CD4-positive, alpha-beta memory T cell (primary cell): ENCODE measurements around the gene GPR61. TPM values are rescaled to one million over a fixed set of nuclear protein-coding genes. Genes with fewer than 3 reads are reported as not detected.
A peak's percentile ranks its signal among the peaks of the same experiment; 100 is the strongest.

Experiments used
- CTCF ChIA-PET: fragments of 350-600 bp; sonication (Branson Sonifier 250); formaldehyde crosslinking; loops from one replicate; lab custom pipeline; 2021; ENCODE audit warnings: inconsistent platforms; ENCODE audit not compliant: partially characterized antibody; lab: Charles Lee
- POLR2A ChIA-PET: fragments of 350-600 bp; sonication (Branson Sonifier 250); formaldehyde crosslinking; loops from one replicate; lab custom pipeline; 2021; ENCODE audit not compliant: partially characterized antibody; lab: Charles Lee
- DNase-seq, 5 donors: peaks; one replicate each; pipeline versions ENCODE4 v3.0.0 to v3.0.0-alpha.2; 2020 to 2022; ENCODE audit warnings: mixed read lengths in 1 of 5
- H3K27ac ChIP-seq: one replicate; pipeline ENCODE4 v1.7.0; 2013; ENCODE audit warnings: low read depth, low read length
- H3K27me3 ChIP-seq: 2 replicates; pipeline ENCODE4 v1.7.0; 2013; ENCODE audit warnings: mild to moderate bottlenecking, low read length, moderate library complexity; ENCODE audit not compliant: insufficient read depth
- H3K36me3 ChIP-seq: 2 replicates; pipeline ENCODE4 v1.7.0; 2013; ENCODE audit warnings: mild to moderate bottlenecking, low read length, moderate library complexity; ENCODE audit not compliant: insufficient read depth
- H3K4me1 ChIP-seq: 2 replicates; pipeline ENCODE4 v1.7.0; 2013; ENCODE audit warnings: mild to moderate bottlenecking, low read length, moderate library complexity; ENCODE audit not compliant: insufficient read depth
- H3K4me3 ChIP-seq, 2 donors: one replicate each; pipeline ENCODE4 v1.7.0; 2013; ENCODE audit warnings: low read length in 2 of 2, mild to moderate bottlenecking in 1 of 2
- H3K9me3 ChIP-seq, 2 donors: one replicate each; pipeline ENCODE4 v1.7.0; 2013; ENCODE audit warnings: low read length in 2 of 2, control low read depth in 1 of 2; ENCODE audit not compliant: control insufficient read depth in 1 of 2
- H3K27ac Mint-ChIP-seq, 7 donors: one replicate each; pipeline ENCODE4 v1.8.0; 2020 to 2021; ENCODE audit warnings: mixed read lengths in 7 of 7, mild to moderate bottlenecking in 6 of 7, inconsistent platforms in 3 of 7, moderate library complexity in 3 of 7
- H3K27me3 Mint-ChIP-seq, 2 donors: one replicate each; pipeline ENCODE4 v1.8.0; 2020 to 2021; ENCODE audit warnings: mixed read lengths in 2 of 2
- H3K36me3 Mint-ChIP-seq, 2 donors: one replicate each; pipeline ENCODE4 v1.8.0; 2020 to 2021; ENCODE audit warnings: mixed read lengths in 2 of 2, inconsistent platforms in 1 of 2, mild to moderate bottlenecking in 1 of 2
- H3K4me1 Mint-ChIP-seq, 4 donors: one replicate each; pipeline ENCODE4 v1.8.0; 2020 to 2021; ENCODE audit warnings: mixed read lengths in 4 of 4, mild to moderate bottlenecking in 1 of 4
- H3K4me3 Mint-ChIP-seq, 8 donors: one replicate each; pipeline ENCODE4 v1.8.0; 2020 to 2021; ENCODE audit warnings: mixed read lengths in 8 of 8, mild to moderate bottlenecking in 7 of 8, moderate library complexity in 6 of 8, inconsistent platforms in 3 of 8
- H3K9me3 Mint-ChIP-seq, 8 donors: one replicate each; pipeline ENCODE4 v1.8.0; 2020 to 2021; ENCODE audit warnings: mixed read lengths in 8 of 8, mild to moderate bottlenecking in 5 of 8, inconsistent platforms in 3 of 8, moderate library complexity in 1 of 8
- intact Hi-C: fragments of 100-400 bp; cut with micrococcal nuclease; formaldehyde crosslinking; loops from one replicate; pipeline ENCODE4 v1.15.1; 2023
- polyA plus RNA-seq, 2 donors: library from polyadenylated mRNA; unstranded; fragments of 300-500 nt; fragmentation: Illumina TruSeq; gene quantifications; one replicate each; pipeline ENCODE4 v1.2.3, GENCODE V29; 2021
- total RNA-seq, 2 experiments: library from RNA; stranded (reverse); gene quantifications; one replicate each; pipeline ENCODE4 v1.2.3, GENCODE V29; 2021

Gene GPR61
- total and polyA plus RNA-seq, 4 experiments from 2014 or later, result 0.35 to 0.84 (median 0.53) TPM; not detected in 1

DNA sequence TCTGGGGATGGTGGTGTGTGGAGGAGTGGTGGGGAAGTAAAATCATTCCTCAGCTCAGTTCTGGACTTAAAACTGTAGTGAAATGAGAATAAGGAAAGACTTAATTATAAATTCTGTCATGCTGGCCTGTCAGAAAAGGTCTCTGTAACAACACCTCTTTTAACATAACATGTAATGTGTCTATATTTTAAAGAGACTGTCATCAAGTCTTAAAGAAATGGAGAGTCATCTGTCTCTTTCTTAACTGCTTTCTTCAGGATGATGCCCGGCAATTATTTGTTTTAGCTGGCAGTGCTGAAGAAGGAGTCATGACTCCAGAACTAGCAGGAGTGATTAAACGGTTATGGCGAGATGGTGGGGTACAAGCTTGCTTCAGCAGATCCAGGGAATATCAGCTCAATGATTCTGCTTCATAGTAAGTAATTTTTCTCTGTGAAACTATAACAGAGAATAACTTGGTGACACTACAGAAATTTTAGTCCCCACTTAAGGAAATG lies 39.3 kb downstream of the GPR61 start:
- no peak for DNase-seq
- Histone ChIP-seq H3K27ac (no peak overlapping the region), H3K36me3 (peaks cover 32% of the 10 kb centered on the region), H3K4me3 (no peak overlapping the region), H3K27me3 (no peaks in the 10 kb centered on the region), H3K4me1 (no peaks in the 10 kb centered on the region), H3K9me3 (no peaks in the 10 kb centered on the region)
- Mint-ChIP-seq H3K9me3 (no peaks in the 10 kb centered on the region), H3K36me3 (peaks cover 50 to 67% of the 10 kb centered on the region in 2 donors), H3K4me3 (no peak overlapping the region), H3K27me3 (no peaks in the 10 kb centered on the region), H3K27ac (peak overlapping the region in 4 of 7 donors; percentile 9 to 67 (median 26)), H3K4me1 (peaks cover 0 to 5% (median 3%) of the 10 kb centered on the region in 4 donors)
- intact Hi-C loops, result no loop called here
- CTCF ChIA-PET, result interaction anchor here (1.4 to 1.5 kb wide), 2 partner anchors 23 to 61 kb away, joined by 3 to 5 read pairs; no protein-coding TSS in a partner anchor
- POLR2A ChIA-PET, result interaction anchor here (2.4 kb wide), 1 partner anchor 30 kb away, joined by 8 read pairs; the partner anchor contains the start of gene GNAI3

DNA sequence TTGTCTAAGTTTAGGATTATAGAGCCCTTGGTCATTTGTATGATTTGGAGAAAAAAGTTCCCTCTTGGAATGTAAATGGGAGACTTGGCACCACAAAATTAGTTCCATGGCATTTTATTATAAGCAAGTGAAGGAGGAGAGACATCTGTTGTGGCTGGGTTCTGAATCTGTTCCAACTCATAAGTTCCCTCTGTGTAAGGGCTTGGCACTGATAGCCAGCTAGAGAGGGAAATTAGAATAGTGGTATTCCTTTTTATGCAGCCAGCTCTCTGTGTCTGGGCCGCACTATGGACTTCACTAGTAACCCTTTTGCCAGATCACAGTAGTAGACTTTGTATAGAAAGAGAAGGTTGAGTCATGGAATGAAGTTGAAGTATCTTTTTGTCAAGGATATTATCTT lies 39.8 kb downstream of the GPR61 start:
- no peaks in the 10 kb centered on the region for H3K9me3 ChIP-seq
- ChIA-PET POLR2A (interaction anchor here (2.4 kb wide), 1 partner anchor 31 kb away, joined by 8 read pairs; the partner anchor contains the start of gene GNAI3), CTCF (interaction anchor here (1.1 to 1.5 kb wide), 3 partner anchors 15 to 60 kb away, joined by 3 to 6 read pairs (median 5); no protein-coding TSS in a partner anchor)
- no peak overlapping the region for H3K4me3 Mint-ChIP-seq
- H3K4me3 ChIP-seq, result no peak overlapping the region
- H3K27me3 Mint-ChIP-seq, result no peaks in the 10 kb centered on the region
- peaks cover 35% of the 10 kb centered on the region for H3K36me3 ChIP-seq
- H3K36me3 Mint-ChIP-seq, result peaks cover 52 to 71% of the 10 kb centered on the region in 2 donors
- H3K9me3 Mint-ChIP-seq, result no peaks in the 10 kb centered on the region
- H3K4me1 ChIP-seq, result no peaks in the 10 kb centered on the region
- peak overlapping the region in 1 of 7 donors; percentile 35 for H3K27ac Mint-ChIP-seq
- H3K27me3 ChIP-seq, result no peaks in the 10 kb centered on the region
- intact Hi-C loops, result no loop called here
- no peak overlapping the region for H3K27ac ChIP-seq
- DNase-seq, result no peak
- peaks cover 0 to 5% (median 4%) of the 10 kb centered on the region in 4 donors for H3K4me1 Mint-ChIP-seq

DNA sequence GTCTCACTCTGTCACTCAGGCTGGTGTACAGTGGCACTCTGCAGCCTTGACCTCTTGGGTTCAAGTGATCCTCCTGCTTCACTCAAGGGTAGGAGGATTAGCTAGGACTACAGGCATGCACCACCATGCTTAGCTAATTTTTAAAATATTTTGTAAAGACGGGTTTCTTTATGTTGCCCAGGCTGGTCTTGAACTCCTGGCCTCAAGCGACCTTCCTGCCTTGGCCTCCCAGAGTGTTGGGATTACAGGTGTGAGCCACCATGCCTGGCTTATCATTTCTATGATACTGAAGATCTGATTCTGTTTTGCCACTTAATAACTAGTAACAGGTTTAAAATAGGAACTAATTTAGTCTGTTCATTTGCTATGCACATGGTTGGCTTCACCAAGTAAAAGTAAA lies 42.3 kb downstream of the GPR61 start:
- POLR2A ChIA-PET, result no interaction called here
- Histone ChIP-seq H3K9me3 (no peaks in the 10 kb centered on the region), H3K27ac (no peak overlapping the region), H3K4me1 (no peaks in the 10 kb centered on the region), H3K36me3 (peaks cover 50% of the 10 kb centered on the region), H3K27me3 (no peaks in the 10 kb centered on the region), H3K4me3 (no peak overlapping the region)
- no peaks in the 10 kb centered on the region for H3K9me3 Mint-ChIP-seq
- intact Hi-C loops, result loop anchor here (5.0 kb wide), 1 partner anchor 35 kb away; the partner anchor contains the start of gene GNAI3
- H3K27ac Mint-ChIP-seq, result peak overlapping the region in 1 of 7 donors; percentile 42
- no peaks in the 10 kb centered on the region for H3K27me3 Mint-ChIP-seq
- H3K4me1 Mint-ChIP-seq, result peaks cover 0 to 7% (median 4%) of the 10 kb centered on the region in 4 donors
- no peak for DNase-seq
- no peak overlapping the region for H3K4me3 Mint-ChIP-seq
- CTCF ChIA-PET, result interaction anchor here (1.1 kb wide), 1 partner anchor 33 kb away, joined by 3 read pairs; the partner anchor contains the start of gene GNAI3
- H3K36me3 Mint-ChIP-seq, result peaks cover 51 to 72% of the 10 kb centered on the region in 2 donors

DNA sequence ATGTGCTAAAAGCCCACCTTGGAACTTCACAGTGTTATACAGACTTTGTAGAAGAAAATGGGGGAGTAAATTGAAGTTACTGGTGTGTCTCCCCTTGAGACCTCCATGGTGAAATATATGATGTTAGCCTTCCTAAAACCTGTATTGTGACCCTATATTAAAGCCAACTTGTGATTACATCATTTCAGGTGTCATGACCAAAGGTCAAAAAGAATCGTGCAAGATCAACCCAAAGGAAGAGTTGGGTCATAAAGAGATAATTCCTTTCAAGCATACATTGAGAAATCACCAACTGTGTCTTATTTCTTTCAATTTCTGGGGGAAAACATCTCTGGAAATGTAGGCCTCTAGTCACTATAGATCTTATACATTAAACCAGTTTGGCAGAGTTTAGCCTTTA lies 45.1 kb downstream of the GPR61 start:
- Mint-ChIP-seq H3K27me3 (no peaks in the 10 kb centered on the region), H3K9me3 (no peaks in the 10 kb centered on the region), H3K4me3 (no peak overlapping the region), H3K36me3 (peaks cover 62 to 81% of the 10 kb centered on the region in 2 donors), H3K4me1 (peaks cover 0 to 7% (median 1%) of the 10 kb centered on the region in 4 donors), H3K27ac (peak overlapping the region in 2 of 7 donors; percentile 3 to 9)
- H3K27ac ChIP-seq, result no peak overlapping the region
- no peaks in the 10 kb centered on the region for H3K27me3 ChIP-seq
- H3K4me3 ChIP-seq, result no peak overlapping the region
- intact Hi-C loops, result loop anchor here (5.0 kb wide), 1 partner anchor 37 kb away; the partner anchor contains the start of gene GNAI3
- H3K36me3 ChIP-seq, result peaks cover 49% of the 10 kb centered on the region
- POLR2A ChIA-PET, result no interaction called here
- no peaks in the 10 kb centered on the region for H3K9me3 ChIP-seq
- H3K4me1 ChIP-seq, result no peaks in the 10 kb centered on the region
- no peak for DNase-seq
- CTCF ChIA-PET, result no interaction called here

DNA sequence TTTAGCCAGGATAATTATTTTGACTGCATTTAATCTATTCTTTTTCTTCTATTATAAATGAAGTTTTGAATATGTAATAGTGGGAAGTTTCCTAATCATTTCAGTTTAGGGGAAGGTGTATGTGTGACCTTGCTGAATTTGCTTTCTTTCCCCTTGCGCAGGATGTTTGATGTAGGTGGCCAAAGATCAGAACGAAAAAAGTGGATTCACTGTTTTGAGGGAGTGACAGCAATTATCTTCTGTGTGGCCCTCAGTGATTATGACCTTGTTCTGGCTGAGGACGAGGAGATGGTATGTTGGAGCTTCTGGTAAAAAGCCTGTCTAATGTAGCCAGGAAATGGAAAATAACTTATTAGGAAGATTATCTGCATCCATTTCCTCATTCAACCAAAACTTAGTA lies 46.4 kb downstream of the GPR61 start:
- Mint-ChIP-seq H3K9me3 (no peaks in the 10 kb centered on the region), H3K27ac (no peak overlapping the region), H3K4me3 (no peak overlapping the region), H3K4me1 (peaks cover 0 to 7% (median 1%) of the 10 kb centered on the region in 4 donors), H3K36me3 (peaks cover 65 to 78% of the 10 kb centered on the region in 2 donors), H3K27me3 (no peaks in the 10 kb centered on the region)
- intact Hi-C loops, result no loop called here
- Histone ChIP-seq H3K4me3 (no peak overlapping the region), H3K4me1 (no peaks in the 10 kb centered on the region), H3K27ac (no peak overlapping the region), H3K27me3 (no peaks in the 10 kb centered on the region), H3K36me3 (peaks cover 46% of the 10 kb centered on the region), H3K9me3 (no peaks in the 10 kb centered on the region)
- no peak for DNase-seq
- ChIA-PET CTCF (no interaction called here), POLR2A (no interaction called here)

DNA sequence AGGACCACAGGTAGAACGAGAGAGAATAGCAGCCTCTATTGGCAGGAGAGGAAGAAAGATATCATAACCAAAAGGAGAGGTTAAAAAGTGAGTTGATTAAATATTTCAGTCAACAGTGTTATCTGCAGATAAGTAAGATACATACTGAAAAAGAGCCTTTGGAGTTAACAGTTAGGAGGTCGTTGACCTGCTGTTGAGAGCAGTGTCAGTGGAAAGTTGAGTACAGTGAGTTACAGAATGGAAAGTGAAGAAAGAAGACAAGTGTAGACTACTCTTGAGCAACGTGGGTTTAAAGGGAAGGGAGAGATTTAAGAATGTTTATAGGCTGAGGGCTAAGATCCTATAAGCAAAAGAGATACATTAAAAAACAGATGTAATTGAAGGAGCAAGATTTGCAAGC lies 49.5 kb downstream of the GPR61 start:
- Mint-ChIP-seq H3K4me1 (peaks cover 0 to 6% (median under 1%) of the 10 kb centered on the region in 4 donors), H3K27ac (peak overlapping the region in 5 of 7 donors; percentile 7 to 63 (median 29)), H3K9me3 (no peaks in the 10 kb centered on the region), H3K4me3 (no peak overlapping the region), H3K27me3 (no peaks in the 10 kb centered on the region), H3K36me3 (peaks cover 60 to 87% of the 10 kb centered on the region in 2 donors)
- DNase-seq, result no peak
- Histone ChIP-seq H3K4me1 (no peaks in the 10 kb centered on the region), H3K4me3 (no peak overlapping the region), H3K9me3 (no peaks in the 10 kb centered on the region), H3K27me3 (no peaks in the 10 kb centered on the region), H3K36me3 (peaks cover 53% of the 10 kb centered on the region), H3K27ac (no peak overlapping the region)
- ChIA-PET CTCF (no interaction called here), POLR2A (no interaction called here)
- intact Hi-C loops, result no loop called here

DNA sequence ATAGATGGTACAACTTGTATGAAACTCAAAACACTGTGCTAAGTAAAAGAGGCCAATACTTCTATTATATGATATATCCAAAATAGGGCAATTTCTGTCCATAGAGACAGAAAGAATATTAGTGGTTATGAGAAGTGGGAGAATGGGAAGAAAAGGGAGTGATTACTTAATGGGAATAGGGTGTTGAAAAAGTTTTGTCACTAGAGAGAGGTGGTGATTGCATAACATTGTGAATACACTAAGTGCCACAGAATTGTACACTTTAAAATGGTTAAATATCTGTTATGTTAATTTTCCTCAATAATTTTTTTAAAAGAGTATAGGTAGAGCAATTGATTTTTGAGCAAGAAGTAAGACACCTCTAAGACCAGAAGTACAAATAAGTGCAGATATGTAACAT lies 50.0 kb downstream of the GPR61 start:
- H3K9me3 Mint-ChIP-seq, result no peaks in the 10 kb centered on the region
- ChIA-PET POLR2A (interaction anchor here (0.6 kb wide), 1 partner anchor 750 kb away, joined by 3 read pairs; the partner anchor contains the start of gene RBM15), CTCF (interaction anchor here (0.8 to 1.0 kb wide), 3 partner anchors 11 to 50 kb away, joined by 3 to 4 read pairs (median 3); no protein-coding TSS in a partner anchor)
- no peak overlapping the region for H3K4me3 Mint-ChIP-seq
- peak overlapping the region in 4 of 7 donors; percentile 11 to 63 (median 32) for H3K27ac Mint-ChIP-seq
- no peaks in the 10 kb centered on the region for H3K4me1 ChIP-seq
- H3K27ac ChIP-seq, result no peak overlapping the region
- peaks cover 59 to 85% of the 10 kb centered on the region in 2 donors for H3K36me3 Mint-ChIP-seq
- H3K9me3 ChIP-seq, result no peaks in the 10 kb centered on the region
- H3K36me3 ChIP-seq, result peaks cover 52% of the 10 kb centered on the region
- no peaks in the 10 kb centered on the region for H3K27me3 ChIP-seq
- H3K27me3 Mint-ChIP-seq, result no peaks in the 10 kb centered on the region
- DNase-seq, result no peak
- peaks cover 0 to 2% (median under 1%) of the 10 kb centered on the region in 4 donors for H3K4me1 Mint-ChIP-seq
- intact Hi-C loops, result no loop called here
- H3K4me3 ChIP-seq, result no peak overlapping the region
